GM10266 (cell line): ENCODE data around the gene LSP1.

Experiments used
- DNase-seq: peaks from one replicate; pipeline ENCODE4 v3.0.0; 2012; ENCODE audit errors: extremely low spot score
- TF ChIP-seq, protein P1 (sequence below): IDR thresholded peaks from 2 replicates; pipeline ENCODE4 v1.5.1; 2012; ENCODE audit warnings: mild to moderate bottlenecking, low read depth; ENCODE audit not compliant: control insufficient read depth, insufficient read depth; ENCODE audit errors: missing control alignments

LSP1 gene

DNA sequence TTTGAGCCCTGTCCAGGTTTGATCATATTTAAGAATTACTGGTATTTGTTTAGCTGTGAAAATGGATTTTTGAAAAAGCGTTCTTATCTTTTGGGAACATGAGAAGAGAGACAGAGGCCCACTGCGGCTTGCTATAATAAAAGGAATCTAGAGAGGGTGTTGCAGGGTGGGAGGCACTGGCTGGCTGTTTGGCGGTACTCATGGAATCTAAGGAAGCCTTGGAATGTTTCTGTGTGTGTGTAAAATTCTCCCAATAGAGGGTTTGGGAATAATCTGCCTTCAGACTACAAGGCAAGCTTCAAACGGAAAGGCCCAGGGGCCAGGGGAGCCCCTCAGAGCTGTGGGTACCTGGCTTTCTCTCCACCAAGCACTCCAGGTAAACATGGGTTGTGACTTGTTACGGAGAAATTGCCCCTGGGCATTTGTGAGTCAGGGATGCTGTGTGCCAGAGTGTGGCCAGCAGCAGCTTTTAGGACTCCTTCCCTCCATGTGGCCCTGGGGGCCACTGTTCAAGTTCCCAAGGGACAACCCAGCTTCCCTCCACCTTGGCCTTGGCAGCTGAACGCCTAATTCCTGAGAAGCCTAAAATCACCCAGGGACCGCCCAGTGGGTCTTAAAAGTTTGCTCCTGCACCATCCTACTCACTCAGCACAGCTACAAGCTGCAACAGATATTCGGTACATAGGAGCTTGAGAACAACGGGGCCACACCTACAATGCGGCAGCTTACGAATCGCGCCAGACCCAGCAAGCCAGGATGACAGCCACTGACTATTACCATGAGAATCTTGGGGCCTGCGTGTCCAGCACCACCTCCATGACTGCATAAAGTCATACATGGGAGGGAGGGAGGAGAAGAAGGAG lies 32.2 kb upstream of the LSP1 start:
- DNase-seq: no peak
- TF ChIP-seq, protein P1, sequence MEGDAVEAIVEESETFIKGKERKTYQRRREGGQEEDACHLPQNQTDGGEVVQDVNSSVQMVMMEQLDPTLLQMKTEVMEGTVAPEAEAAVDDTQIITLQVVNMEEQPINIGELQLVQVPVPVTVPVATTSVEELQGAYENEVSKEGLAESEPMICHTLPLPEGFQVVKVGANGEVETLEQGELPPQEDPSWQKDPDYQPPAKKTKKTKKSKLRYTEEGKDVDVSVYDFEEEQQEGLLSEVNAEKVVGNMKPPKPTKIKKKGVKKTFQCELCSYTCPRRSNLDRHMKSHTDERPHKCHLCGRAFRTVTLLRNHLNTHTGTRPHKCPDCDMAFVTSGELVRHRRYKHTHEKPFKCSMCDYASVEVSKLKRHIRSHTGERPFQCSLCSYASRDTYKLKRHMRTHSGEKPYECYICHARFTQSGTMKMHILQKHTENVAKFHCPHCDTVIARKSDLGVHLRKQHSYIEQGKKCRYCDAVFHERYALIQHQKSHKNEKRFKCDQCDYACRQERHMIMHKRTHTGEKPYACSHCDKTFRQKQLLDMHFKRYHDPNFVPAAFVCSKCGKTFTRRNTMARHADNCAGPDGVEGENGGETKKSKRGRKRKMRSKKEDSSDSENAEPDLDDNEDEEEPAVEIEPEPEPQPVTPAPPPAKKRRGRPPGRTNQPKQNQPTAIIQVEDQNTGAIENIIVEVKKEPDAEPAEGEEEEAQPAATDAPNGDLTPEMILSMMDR: no peak

DNA sequence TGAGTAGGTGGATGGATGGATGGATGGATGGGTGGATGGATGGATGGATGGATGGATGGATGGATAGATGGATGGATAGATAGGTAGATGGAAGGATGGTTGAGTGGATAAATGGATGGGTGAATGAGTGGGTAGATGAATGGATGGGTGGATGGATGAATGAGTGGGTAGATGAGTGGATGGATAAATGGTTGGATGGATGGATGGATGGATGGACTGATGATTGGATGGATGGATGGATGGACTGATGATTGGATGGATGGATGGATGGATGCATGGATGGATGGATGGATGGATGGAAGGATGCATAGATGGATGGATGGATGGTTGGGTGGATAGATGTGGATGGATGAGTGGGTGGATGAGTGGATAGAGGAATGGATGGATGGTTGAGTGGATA lies 31.3 kb upstream of the LSP1 start:
- TF ChIP-seq, protein P1: no peak
- DNase-seq: no peak

DNA sequence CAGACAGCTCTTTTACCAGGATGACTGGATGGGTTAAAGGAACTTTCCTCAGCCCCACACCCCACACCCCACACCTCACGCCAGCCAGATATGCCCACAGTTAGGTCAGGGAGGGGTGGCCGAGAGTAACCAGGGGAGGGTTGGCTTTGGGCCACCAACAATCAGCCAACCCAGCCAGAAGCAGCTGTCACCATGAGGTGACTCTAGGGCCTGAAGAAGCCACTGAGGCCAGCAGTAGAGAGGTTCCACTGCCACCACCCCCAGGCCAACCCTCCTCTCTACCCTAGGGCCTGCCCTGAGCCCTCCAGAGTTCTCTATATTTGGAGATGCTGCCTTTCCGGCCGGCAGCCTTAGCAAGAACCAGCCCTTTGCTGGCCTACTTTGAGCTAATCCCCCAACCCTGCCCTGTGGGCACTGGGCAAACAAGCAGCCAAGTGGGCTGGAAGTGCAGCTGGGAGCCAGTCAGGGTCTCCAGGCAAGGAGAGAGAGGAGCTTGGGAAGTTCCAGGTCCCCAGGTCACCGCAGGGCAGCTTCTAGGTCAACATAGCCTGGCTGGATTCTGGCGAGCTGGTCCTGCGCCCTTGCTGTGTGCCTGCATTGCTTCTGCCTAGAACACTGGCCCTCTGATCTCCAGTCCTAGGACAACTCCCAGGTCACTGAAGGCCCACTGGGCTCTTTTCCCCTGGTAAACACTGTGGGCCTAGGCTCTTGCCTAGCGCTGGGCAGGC lies 30.1 kb upstream of the LSP1 start:
- TF ChIP-seq, protein P1: no peak
- DNase-seq: no peak

DNA sequence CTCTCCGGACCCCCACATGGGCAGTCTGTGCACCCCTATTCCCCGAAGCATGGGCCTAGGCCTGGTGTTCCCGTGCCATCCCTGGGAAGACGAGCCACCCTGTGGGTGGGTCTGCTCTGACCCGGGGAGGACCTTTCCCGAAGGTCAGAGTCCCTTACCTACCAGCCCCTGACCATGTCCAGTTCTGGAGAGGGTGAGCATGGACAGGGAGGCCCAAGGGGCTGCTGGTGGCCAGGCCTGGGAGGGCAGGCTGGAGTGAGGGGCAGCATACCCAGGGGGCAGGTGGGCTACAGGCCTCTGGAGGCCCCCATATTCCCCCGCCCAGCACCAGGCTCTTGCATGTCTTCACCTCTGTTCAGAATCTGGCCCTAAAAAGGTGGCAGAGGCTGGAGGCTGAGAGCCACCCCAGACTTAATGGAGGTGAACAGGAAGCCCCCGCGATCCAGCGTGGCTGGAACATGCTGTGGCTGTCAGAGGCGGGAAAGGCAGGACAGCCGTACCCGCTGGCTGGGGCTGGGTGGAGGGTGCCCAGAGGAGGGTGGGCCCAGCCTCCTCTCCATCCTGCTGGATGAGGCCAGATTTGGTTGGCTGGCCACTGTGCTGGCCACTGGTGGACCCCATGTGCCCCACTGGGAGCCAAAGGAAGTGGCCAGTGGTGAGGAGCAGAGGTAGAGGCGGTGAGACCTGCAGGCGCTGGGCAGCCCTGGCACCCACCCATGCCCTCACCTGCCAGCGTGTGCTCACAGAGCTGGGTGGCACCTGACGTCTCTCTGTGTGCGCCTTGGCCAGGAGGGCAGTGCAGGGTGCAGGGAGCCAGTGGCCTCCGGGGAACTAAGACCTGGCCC lies 29.3 kb upstream of the LSP1 start:
- TF ChIP-seq, protein P1: no peak
- DNase-seq: no peak

DNA sequence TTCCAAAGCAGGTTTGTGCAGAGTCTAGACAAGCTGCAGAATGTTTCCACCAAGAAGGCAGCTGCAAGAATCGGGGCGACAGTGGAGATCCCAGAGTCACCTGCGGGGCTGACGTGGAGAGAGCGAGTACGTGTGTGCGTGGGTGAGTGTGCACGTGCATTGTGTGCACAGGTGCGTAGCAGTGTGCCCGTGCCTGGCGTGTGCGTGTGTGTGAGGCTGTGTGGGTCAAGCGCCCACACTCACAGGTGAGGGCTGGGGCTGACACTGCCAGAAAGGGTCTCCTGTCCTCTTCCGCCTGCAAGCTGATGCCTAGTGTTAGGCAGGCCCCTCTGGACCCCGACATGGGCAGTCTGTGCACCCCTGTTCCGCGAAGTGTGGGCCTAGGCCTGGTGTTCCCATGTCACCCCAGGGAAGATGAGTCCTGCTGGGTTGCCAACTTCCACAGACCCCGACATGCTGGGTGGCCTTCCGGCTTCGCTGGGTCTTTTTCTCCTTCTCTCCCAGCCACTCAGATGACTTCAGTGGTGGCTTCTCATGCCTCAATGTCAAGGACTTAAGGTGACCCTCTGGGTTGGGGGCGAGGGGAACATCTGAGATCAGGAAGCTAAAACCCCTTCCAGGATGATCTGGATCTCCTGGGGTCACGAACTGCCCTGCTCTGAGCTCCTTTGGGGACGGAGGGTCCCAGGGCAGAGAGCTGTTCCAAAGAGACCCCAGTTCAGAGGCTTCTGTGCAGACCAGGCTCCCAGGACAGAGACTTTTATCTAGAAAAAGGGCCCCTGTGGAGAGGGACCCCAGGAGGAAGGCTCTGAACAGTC lies 28.5 kb upstream of the LSP1 start:
- TF ChIP-seq, protein P1: no peak
- no peak for DNase-seq

DNA sequence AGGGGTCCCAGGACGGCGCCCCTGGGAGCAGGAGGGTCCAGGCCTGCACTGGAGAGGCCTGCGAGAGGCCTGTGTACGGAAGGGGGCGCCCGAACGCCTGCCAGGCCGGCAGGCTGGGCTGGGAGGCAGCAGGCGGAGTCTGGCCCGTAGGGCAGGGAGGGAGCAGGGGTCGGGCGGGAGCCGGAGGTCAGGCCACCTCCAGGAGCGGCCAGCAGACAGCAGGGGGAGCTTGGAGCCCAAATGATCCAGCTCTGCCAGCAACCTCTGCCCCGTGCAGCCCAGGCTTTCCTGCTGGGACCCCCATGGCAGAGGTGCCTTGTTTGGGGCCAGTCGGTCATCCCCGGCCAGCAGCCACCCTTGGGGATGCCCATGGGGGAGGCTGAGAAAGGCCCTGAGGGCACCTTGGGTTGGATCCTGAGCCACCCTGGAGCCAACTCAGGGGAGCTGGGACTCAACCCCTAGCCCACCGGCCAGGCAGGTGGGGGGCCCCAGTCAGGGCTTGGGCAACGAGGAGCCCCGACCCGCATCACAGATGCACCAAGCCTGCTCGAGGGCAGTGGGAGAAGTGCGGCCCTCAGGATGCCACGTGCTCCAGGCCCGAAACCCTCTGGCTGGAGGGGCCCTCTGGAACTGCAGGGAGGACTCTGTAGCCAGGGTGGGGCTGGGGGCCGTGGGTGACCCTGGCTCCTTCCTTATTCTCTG lies 27.7 kb upstream of the LSP1 start:
- DNase-seq: peak; percentile 75
- TF ChIP-seq, protein P1: peak; percentile 66
